HFFc6 (cell line): ENCODE measurements around the gene SHB. TPM values are rescaled to one million over a fixed set of nuclear protein-coding genes. Genes with fewer than 3 reads are reported as not detected.
A peak's percentile ranks its signal among the peaks of the same experiment; 100 is the strongest.

Experiments used
- DNase-seq: peaks from one replicate; pipeline ENCODE4 v3.0.0-alpha.2; 2018
- H3K27ac Mint-ChIP-seq: 2 replicates; pipeline ENCODE4 v1.8.0; 2020; ENCODE audit warnings: mild to moderate bottlenecking, mixed read lengths
- H3K27me3 Mint-ChIP-seq: 2 replicates; pipeline ENCODE4 v1.8.0; 2021; ENCODE audit warnings: mild to moderate bottlenecking, moderate library complexity, mixed read lengths; ENCODE audit not compliant: insufficient read depth
- H3K36me3 Mint-ChIP-seq: 2 replicates; pipeline ENCODE4 v1.8.0; 2021; ENCODE audit warnings: low read depth, mixed read lengths
- H3K4me1 Mint-ChIP-seq: 2 replicates; pipeline ENCODE4 v1.8.0; 2020; ENCODE audit warnings: low read depth, mixed read lengths
- H3K4me3 Mint-ChIP-seq: 2 replicates; pipeline ENCODE4 v1.8.0; 2020; ENCODE audit warnings: mild to moderate bottlenecking, moderate library complexity, mixed read lengths
- H3K9me3 Mint-ChIP-seq: 2 replicates; pipeline ENCODE4 v1.8.0; 2020; ENCODE audit warnings: mild to moderate bottlenecking, mixed read lengths
- total RNA-seq, 6 experiments: library from RNA; stranded (reverse); fragmentation: NEBNext Ultra II Directional; extraction: Animal tissue kit (Norgen Biotek cat#: 25700); gene quantifications; 2 replicates in 1 of 6; 3 replicates in 5 of 6; pipeline ENCODE4 v1.2.3, GENCODE V29; 2021
- TF ChIP-seq, protein P1 (sequence below): fragments of 200-600 bp; sonication (generic); IDR thresholded peaks from 2 replicates; pipeline ENCODE4 v1.5.0; 2021; ENCODE audit warnings: antibody characterized with exemption, mild to moderate bottlenecking

SHB gene
- total RNA-seq, 6 experiments from 2014 or later: 26.8 to 29.8 (median 28.6) TPM

DNA sequence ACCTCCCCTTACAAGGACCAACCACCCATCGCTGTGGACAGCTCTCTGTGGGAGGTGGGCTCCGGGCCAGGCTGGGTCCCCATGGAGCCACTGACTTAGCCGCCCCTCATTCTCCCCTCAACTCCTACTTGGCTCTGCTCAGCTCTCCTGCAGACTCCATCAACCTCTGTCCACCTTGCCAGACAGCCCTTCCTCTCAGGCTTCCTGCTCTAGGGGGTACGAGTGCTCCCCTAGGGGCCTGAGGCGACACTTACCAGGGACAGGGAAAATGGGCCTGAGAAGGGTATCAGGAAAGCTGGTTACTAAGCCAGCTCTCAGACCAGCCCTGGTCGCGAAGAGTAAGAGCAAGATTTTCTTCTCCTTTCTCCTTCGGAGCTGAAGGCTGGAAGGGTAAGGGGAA, 43.9 kb downstream of the SHB start:
- H3K36me3 Mint-ChIP-seq: peaks cover 9% of the 10 kb centered on the region; the same call in 1 of the 2 replicates
- H3K4me3 Mint-ChIP-seq: peak overlapping the region; percentile 79; the same call in 1 of the 2 replicates
- H3K27me3 Mint-ChIP-seq: peaks cover 2% of the 10 kb centered on the region; the same call in 1 of the 2 replicates
- H3K27ac Mint-ChIP-seq: peak overlapping the region; percentile 99
- no peak for DNase-seq
- H3K9me3 Mint-ChIP-seq: no peaks in the 10 kb centered on the region
- H3K4me1 Mint-ChIP-seq: peaks cover 91% of the 10 kb centered on the region
- TF ChIP-seq, protein P1, sequence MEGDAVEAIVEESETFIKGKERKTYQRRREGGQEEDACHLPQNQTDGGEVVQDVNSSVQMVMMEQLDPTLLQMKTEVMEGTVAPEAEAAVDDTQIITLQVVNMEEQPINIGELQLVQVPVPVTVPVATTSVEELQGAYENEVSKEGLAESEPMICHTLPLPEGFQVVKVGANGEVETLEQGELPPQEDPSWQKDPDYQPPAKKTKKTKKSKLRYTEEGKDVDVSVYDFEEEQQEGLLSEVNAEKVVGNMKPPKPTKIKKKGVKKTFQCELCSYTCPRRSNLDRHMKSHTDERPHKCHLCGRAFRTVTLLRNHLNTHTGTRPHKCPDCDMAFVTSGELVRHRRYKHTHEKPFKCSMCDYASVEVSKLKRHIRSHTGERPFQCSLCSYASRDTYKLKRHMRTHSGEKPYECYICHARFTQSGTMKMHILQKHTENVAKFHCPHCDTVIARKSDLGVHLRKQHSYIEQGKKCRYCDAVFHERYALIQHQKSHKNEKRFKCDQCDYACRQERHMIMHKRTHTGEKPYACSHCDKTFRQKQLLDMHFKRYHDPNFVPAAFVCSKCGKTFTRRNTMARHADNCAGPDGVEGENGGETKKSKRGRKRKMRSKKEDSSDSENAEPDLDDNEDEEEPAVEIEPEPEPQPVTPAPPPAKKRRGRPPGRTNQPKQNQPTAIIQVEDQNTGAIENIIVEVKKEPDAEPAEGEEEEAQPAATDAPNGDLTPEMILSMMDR: no peak; the same call in 1 of the 2 replicates

DNA sequence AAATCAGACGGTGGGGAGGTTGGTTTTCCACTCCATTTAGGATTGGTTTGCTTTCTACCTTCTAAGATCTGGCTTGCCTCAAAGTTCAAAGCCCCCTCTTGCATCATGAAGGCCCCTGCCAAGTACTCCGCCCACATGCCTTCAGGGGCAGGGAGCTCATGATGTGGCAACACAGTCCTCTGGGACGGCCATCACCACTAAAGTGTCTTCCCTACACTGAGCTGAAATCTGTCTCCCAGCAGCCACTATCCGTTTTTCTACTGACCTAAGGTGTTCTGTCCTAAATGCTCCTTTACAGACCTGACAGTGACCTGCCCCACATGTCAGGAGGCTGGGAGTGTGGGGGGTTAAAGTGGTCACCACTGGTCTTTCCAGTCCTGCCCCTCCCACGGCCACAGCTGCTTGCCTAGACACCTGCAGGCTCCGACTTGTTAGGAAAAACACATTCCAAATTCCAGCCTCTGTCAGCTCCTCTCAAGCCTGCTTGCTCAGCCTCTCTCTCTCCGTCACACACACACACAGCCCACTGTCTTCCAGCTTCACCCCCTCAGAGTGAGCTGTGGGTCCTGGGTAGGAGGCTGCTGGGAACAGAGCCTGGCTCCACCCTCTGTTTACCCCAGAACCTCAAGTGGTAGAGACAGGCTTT, 44.9 kb downstream of the SHB start:
- peak overlapping the region; percentile 99 for H3K27ac Mint-ChIP-seq
- DNase-seq: no peak
- peaks cover 9% of the 10 kb centered on the region; the same call in 1 of the 2 replicates for H3K36me3 Mint-ChIP-seq
- TF ChIP-seq, protein P1: no peak
- H3K9me3 Mint-ChIP-seq: no peaks in the 10 kb centered on the region
- peaks cover 91% of the 10 kb centered on the region for H3K4me1 Mint-ChIP-seq
- H3K27me3 Mint-ChIP-seq: peaks cover 2% of the 10 kb centered on the region; the same call in 1 of the 2 replicates
- H3K4me3 Mint-ChIP-seq: peak overlapping the region; percentile 79

DNA sequence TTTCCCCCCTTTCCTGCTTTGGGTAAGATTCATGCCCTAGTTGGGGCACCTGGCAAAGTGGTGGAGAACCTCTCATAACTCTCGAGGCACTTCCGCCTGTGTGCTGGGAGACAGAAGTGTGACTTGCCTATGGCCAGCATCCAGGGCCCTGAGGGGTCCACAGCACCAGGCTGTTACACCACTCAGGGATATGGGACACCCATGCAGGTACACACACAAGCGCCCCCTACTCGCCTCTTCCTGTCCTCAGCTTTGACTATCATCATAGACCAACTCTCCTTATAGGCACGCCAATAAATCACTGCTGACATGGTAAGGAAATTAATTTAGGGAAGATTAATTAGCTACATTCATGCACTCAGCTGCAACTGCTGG, 45.4 kb downstream of the SHB start:
- Mint-ChIP-seq H3K36me3 (peaks cover 9% of the 10 kb centered on the region; the same call in 1 of the 2 replicates), H3K27ac (peak overlapping the region; percentile 99), H3K4me3 (no peak overlapping the region), H3K4me1 (peaks cover 92% of the 10 kb centered on the region), H3K27me3 (peaks cover 2% of the 10 kb centered on the region; the same call in 1 of the 2 replicates), H3K9me3 (no peaks in the 10 kb centered on the region)
- TF ChIP-seq, protein P1: 0 out of 2 replicates have a peak, but pooled peaks have one; percentile 11
- DNase-seq: no peak

DNA sequence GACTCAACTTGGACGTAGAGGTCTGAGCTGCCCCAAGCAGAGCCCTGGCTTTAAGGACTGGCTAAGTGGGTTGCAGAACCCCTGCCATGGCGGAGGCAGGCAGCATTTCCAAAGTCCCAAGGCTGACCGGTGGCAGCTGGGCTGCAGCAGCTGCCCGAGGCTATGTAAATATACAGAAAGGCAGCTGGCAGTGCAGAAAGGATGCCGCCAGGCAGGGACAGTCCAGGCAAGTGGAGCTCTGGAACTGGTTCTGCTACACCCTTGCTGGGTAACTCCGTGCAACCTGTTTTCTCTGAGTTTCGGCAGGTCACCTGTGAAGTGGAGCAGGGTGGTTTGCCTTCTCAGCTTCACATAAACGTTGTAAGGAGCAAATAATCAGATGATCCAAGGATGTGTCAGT, 46.0 kb downstream of the SHB start:
- no peaks in the 10 kb centered on the region for H3K9me3 Mint-ChIP-seq
- peaks cover 9% of the 10 kb centered on the region; the same call in 1 of the 2 replicates for H3K36me3 Mint-ChIP-seq
- H3K27ac Mint-ChIP-seq: 0 out of 2 replicates have a peak overlapping the region, but pooled peaks have one; percentile 99
- H3K27me3 Mint-ChIP-seq: peaks cover 2% of the 10 kb centered on the region; the same call in 1 of the 2 replicates
- no peak overlapping the region for H3K4me3 Mint-ChIP-seq
- no peak for DNase-seq
- H3K4me1 Mint-ChIP-seq: peaks cover 92% of the 10 kb centered on the region
- TF ChIP-seq, protein P1: no peak

DNA sequence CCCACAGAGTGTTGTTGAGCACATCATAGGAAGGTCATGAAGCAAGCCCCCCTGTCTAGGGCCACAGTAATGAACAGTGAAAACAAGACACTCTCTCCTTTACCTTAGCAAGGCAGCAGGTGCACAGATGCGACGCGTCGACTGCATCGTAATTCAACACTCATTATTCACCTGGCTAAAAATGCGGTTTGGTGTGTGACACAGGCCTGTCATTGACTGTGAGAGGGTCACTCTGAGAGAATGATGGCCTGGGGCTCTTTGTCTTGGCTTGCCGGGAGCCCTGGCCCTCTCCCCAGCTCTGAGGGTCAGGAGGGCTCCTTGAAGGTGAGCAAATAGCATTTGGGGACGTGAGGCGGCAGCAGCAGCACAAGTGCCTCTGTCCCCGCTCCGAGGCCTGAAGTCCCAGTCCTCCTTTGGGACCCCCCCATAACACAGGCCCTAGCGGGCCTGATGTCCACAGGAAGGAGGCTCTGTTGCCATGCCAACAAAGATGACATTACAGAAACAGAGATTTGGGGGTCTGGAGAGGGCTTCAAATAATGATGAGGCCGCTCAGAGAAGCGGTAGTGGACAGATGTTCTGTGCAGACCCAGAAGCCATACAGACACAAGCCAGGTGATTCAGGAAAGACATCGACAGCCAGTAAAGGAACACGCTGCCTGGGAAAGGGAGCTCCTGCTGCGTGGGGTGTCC, 46.7 kb downstream of the SHB start:
- no peak overlapping the region for H3K4me3 Mint-ChIP-seq

More for the DNA sequence above, 46.7 kb downstream of the SHB start:
- Mint-ChIP-seq H3K27me3 (peaks cover 2% of the 10 kb centered on the region; the same call in 1 of the 2 replicates), H3K36me3 (peaks cover 9% of the 10 kb centered on the region; the same call in 1 of the 2 replicates), H3K27ac (peak overlapping the region; percentile 21; the same call in 1 of the 2 replicates), H3K9me3 (no peaks in the 10 kb centered on the region), H3K4me1 (peaks cover 92% of the 10 kb centered on the region)
- no peak for DNase-seq
- TF ChIP-seq, protein P1: no peak
